Activated naive CD4-positive, alpha-beta T cell treated with Interleukin-2 at 50 U/mL for 16 hours (primary cell): ENCODE data around the gene MARCKSL1.
A peak's percentile ranks its signal among the peaks of the same experiment; 100 is the strongest.

Experiments
- DNase-seq: peaks from one replicate; pipeline ENCODE4 v3.0.0-alpha.2; 2020

Gene MARCKSL1

DNA sequence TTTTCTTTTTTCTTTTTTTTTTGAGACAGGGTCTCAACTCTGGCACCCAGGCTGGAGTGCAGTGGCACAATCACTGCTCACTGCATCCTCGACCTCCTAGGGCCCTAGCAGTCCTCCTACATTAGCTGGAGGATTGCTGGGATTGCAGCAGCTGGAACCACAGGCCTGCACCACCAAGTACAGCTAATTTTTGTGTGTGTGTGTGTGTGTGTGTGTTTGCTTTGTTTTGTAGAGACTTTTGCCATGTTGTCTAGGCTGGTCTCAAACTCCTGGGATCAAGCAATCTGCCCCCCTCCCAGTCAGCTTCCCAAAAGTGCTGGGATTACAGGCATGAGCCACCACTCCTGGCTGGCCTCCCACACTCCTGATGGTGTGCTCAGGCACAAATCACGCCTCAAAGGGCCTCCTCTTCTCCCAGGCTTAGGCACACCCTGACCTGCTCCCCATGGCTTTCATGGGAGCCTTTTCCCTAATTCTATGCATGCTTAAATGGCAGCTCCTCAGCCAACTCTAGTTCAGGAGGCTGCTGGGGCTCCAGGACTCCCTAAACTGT lies 16.9 kb upstream of the MARCKSL1 start:
- DNase-seq, result no peak

GRCh38 chr1:32352239-32352745 lies 16.3 kb upstream of the MARCKSL1 start:
- DNase-seq, result no peak

DNA sequence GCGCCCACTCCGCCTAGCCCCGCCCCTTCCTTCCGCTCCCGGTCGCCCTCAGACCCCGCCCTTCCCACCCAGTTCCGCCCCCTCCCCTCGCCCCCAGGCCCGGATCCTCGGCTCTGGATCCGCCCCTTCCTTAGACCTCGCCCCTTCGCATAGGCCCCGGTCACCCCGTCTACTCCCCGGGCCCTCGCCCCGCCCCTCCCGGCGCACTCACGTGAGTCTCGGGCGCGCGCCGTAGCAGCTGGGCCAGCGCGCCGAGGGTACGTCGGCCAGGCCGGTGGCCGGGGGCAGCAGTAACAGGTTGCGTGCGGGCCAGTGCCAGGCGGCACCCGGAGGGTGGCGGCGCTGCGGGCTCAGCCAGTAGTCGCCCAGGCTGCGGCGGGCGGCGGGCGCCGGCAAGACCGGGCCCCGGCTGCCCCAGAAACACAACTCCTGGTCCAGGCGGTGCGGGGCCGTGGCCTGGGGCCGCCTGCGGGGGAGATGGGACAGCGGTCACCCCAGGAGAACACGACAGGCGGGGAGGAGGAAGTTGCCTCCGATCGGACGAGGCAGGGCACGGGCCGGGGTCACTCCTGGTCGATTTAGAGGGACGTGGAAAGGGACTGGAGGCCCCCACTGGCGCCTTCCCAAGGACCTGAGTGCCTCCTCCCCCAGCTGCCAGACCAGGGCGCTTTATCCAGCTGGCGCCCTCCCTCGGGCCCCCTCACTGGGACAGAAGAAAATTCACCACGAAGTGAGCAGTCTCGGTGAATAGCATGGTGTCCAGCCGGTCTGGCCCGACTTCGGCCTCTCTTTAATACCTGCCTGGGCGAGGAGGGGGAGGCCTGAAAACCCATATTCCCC lies 15.6 kb upstream of the MARCKSL1 start:
- peak; percentile 91 for DNase-seq

- DNase-seq, result peak; percentile 77
Observed at GRCh38 chr1:32350785-32351398, 14.9 kb upstream of the MARCKSL1 start.

DNA sequence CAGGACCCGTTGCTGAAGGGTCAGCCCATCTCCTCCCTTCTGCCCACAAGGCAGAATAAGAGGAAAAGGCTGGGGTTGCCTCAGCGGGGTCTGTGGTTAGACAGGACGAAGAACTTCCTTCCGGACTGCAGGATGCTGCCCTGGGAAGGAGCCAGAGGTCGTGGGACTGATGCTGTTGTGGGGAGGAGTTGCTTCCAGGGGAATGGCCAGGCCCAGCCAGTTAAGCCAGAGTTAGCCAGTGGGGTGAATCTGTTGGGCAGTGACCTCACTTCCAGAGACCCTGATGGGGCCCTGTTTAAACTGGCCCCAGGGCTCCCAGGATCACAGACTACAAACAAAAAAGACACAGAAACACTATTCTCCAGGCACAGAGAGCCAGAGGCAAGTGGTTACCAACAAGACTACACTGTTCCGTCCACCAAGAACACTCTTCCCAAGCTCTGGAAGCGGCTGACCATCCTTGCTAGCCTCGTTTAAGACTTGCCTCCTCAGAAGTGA lies 13.2 kb upstream of the MARCKSL1 start:
- no peak for DNase-seq

DNA sequence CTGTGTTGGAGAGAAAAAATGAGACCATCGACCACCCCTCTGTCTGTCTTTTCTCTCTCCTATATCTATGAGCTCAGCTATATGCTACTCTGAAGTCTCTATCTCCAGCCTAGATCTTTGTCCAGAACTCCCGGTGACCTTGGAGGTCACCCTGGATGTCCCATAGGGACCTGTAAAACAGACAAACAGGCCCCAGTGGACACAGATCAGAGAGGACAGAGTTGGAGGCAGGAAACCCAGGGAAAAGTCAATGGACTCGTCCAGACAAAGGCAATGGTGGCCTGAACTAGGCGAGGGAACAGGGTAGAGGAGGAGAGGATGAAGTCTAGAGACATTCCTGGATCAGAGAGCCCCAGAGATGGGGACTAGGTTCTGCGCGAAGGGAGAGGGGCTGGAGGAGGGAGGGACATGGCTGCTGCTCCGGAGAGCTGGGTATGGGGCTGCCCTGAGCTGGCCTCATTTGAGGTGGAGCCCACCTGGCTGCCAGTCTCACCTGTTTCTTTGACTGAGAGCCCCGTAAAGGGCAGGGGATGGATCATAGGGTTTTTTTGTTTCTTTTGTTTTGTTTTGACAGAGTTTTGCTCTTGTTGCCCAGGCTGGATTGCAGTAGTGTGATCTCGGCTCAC lies 10.6 kb upstream of the MARCKSL1 start:
- no peak for DNase-seq

DNA sequence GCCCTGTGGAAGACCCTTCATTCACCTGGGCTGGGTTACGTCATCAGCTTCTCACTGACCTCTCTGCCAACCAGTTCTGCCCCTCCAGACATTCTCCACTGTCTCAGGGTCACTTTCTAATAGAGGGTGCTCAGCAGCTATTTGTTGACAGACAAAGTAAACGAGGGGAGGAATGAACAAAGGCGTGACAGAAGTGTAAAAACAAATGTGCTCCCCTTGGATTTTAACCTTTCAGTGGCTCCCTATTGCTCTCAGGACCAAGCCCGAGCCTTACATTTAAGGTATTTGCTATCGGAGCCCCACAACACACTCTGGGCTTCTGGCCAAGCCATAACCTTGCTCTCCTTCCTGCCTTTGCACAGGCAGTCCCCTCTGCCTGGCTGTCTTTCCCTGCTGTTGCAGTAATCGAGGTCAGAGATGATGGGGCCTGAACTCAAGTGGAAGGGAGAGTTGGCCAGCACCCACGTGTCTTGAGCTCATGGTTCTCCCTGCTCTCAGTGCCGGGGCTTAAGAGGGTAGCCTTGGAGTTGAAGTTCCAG lies 9.3 kb upstream of the MARCKSL1 start:
- DNase-seq, result no peak

- DNase-seq, result no peak
Observed at GRCh38 chr1:32342704-32343103, 6.7 kb upstream of the MARCKSL1 start.

GRCh38 chr1:32341971-32342370 lies 5.9 kb upstream of the MARCKSL1 start:
- DNase-seq, result no peak

DNA sequence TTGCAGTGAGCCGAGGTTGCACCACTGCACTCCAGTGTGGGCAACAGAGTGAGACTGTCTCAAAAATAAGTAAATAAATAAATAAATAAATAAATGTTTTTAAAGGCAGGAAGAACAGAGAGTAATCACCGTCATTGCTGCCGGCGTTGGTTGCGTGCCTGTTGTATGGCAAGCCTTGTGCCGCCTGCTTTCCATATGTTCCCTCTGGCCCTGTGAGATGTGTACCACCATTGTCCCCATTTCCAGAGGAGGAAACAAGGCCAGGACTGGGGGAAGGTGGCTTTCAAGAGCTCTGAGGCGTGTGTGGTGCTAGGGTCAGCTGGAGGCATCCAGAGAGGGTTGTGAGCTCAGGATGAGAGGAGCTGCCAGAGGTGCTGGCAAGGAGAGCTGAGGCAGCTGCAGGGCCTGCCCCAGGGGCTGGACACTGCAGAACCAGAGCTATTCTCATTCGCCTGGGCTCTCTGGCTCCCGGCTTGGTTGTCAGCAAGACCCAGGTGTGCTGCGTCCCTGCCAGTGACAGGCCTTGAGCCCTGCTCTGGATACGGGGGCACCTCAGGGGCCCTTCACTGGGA lies 5.2 kb upstream of the MARCKSL1 start:
- DNase-seq, result no peak

DNA sequence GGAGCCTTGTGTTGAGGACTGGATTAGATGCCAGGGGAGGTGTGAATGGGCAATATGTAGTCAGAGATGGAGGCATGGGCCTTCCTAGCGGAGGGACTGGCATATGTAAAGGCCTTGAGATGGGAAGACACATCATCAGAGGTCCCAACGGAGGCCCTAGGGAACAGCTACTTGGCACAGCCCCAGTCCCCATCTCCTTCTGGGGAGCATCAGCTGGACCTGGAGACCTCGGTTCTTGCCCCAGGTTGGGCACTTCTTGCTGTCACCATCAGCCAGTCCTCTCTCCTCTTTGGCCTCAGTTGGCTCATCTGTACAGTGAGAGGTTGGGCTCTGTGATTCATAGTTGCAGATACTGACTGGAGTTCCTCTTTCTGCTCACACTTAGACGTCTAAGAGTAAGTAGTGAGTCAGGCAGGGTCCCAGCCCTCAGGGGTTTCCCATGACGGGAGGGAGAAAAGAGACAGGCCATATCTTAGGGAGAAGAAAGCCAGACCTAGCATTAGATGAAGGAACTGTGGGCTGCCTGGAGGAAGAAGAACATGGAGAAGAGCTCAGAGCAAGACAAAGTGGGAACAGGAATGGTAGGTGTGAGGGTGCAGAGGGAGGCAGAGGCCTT lies 3.4 kb upstream of the MARCKSL1 start:
- peak; percentile 34 for DNase-seq

GRCh38 chr1:32338637-32339145 lies 2.7 kb upstream of the MARCKSL1 start:
- no peak for DNase-seq

DNA sequence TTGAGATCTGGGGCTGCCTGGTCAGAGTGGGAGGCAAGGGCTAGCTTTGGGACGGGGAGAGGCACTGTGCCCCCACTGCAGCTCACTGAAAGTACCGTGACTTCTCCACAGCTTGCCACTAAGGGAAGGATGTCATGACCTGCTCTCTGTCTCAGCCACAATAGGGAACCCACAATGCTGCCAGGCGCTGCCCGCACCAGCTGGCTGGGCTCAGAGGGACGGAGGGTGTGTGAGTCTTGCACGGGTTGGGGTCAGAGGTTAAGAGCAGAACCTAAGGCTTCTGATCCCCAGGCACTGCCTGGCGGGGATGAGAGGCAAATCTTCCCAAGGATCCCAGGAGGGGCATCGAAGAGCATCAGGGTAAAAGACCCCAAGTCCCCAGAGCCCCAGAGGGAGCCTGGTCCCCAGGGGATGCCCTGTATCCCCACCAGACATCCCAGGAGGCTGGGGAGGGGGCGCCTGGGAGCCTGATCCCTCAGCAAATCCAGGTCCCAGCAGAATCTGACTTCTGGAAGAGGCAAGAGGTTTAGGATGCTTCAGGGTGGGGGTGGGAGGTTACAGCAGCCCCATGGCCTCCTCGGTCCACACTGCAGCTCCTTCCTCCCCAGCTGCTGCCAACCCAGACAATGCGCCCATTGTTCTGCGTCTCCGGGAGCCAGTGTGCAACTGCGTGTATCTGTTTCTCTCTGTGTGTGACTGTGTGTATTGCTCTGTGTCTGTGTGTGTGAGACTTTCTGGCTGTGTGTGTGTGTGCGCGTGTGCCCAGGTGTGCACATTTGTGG lies 2.0 kb upstream of the MARCKSL1 start:
- DNase-seq, result peak; percentile 26

- peak; percentile 66 for DNase-seq
Observed at GRCh38 chr1:32336963-32337675, 1.1 kb upstream of the MARCKSL1 start.

DNA sequence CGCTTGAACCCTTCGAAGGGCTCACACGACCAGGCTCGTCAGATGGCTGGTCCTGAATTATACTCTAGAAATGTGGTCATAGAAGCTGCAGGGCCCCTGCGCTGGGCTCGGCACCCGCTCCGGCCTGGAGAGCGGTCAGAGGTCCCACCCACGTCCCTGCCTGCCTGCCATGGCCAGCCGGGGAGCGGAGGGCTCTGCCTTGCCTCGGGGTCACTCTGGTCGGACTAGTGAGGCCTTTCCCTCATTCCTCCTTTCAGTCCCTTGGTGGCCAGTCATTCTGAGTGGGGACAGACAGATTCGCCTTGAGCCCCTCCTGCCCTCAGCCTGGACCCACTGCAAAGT lies 529 bp upstream of the MARCKSL1 start:
- DNase-seq, result no peak

- no peak for DNase-seq
Observed at GRCh38 chr1:32335535-32335789, 571 bp downstream of the MARCKSL1 start.

GRCh38 chr1:32334864-32335534 lies 1.0 kb downstream of the MARCKSL1 start:
- DNase-seq, result peak; percentile 65

GRCh38 chr1:32334274-32334861 lies 1.7 kb downstream of the MARCKSL1 start:
- no peak for DNase-seq

- DNase-seq, result no peak
Observed at GRCh38 chr1:32333251-32333963, 2.6 kb downstream of the MARCKSL1 start.
